Endothelial cell of umbilical vein (primary cell): ENCODE measurements around the gene CACHD1. TPM values are rescaled to one million over a fixed set of nuclear protein-coding genes. Genes with fewer than 3 reads are reported as not detected.

Source experiments
- BruUV-seq: library from RNA; stranded (reverse); fragments of 400-500 nt; replicated peaks from 2 replicates; lab custom pipeline; 2021; lab: Mats Ljungman, UMichigan
- CTCF ChIA-PET: fragments of 300-600, 350-600 bp; sonication (Branson Sonifier 250); formaldehyde crosslinking; loops from one replicate; lab custom pipeline; 2021; ENCODE audit warnings: antibody characterized with exemption, inconsistent platforms; lab: Charles Lee
- POLR2A ChIA-PET: fragments of 300-600, 350-600 bp; sonication (Branson Sonifier 250); formaldehyde crosslinking; loops from one replicate; lab custom pipeline; 2021; ENCODE audit warnings: antibody characterized with exemption, inconsistent platforms; lab: Charles Lee
- DNase-seq: peaks from one replicate; pipeline ENCODE4 v3.0.0-alpha.2; 2011; ENCODE audit warnings: low read depth, low spot score
- FAIRE-seq: peaks from 2 replicates; lab custom pipeline; 2011; peaks lifted over from hg19 to GRCh38; lab: Jason Lieb, UNC
- H2AFZ ChIP-seq: 2 replicates; pipeline ENCODE4 v1.6.0; 2012; ENCODE audit warnings: low read depth, low read length, control low read depth, inconsistent platforms
- H3K27ac ChIP-seq: 2 replicates; pipeline ENCODE4 v1.5.1; 2011; ENCODE audit warnings: low read depth, mild to moderate bottlenecking, control low read depth, low read length, moderate library complexity; ENCODE audit not compliant: insufficient read depth
- H3K27me3 ChIP-seq, 2 experiments: 2 replicates each; pipeline versions ENCODE4 v1.6.0 to v1.6.1; 2011; ENCODE audit warnings: low read length in 2 of 2, mixed read lengths in 1 of 2; ENCODE audit not compliant: control insufficient read depth in 2 of 2, insufficient read depth in 2 of 2
- H3K36me3 ChIP-seq, 2 experiments: 2 replicates in 1 of 2; 3 replicates in 1 of 2; pipeline ENCODE4 v1.5.1; 2011; ENCODE audit warnings: low read length in 2 of 2, mild to moderate bottlenecking in 1 of 2, moderate library complexity in 1 of 2; ENCODE audit not compliant: control insufficient read depth in 2 of 2, insufficient read depth in 2 of 2; ENCODE audit errors: extremely low read depth in 1 of 2
- H3K4me1 ChIP-seq: 3 replicates; pipeline ENCODE4 v1.5.1; 2011; ENCODE audit warnings: mild to moderate bottlenecking, low read length; ENCODE audit not compliant: control insufficient read depth, insufficient read depth; ENCODE audit errors: extremely low read depth
- H3K4me2 ChIP-seq: 2 replicates; pipeline ENCODE4 v1.6.1; 2011; ENCODE audit warnings: low read length, control low read depth, mixed read lengths; ENCODE audit not compliant: insufficient read depth
- H3K4me3 ChIP-seq, 3 experiments: fragments of 200-600 bp in 1 of 3; sonication (generic), shearing (Covaris generic) in 1 of 3; replicated peaks in 1 of 3; 2 replicates each; pipeline ENCODE4 v1.5.1; 2011 to 2016; ENCODE audit warnings: control low read depth in 3 of 3, low read length in 3 of 3, mild to moderate bottlenecking in 2 of 3, inconsistent platforms in 1 of 3, low read depth in 1 of 3, moderate library complexity in 1 of 3; ENCODE audit not compliant: insufficient read depth in 1 of 3
- H3K79me2 ChIP-seq: 2 replicates; pipeline ENCODE4 v1.6.0; 2012; ENCODE audit warnings: low read length, inconsistent platforms; ENCODE audit not compliant: control insufficient read depth, insufficient read depth
- H3K9ac ChIP-seq: replicated peaks from 2 replicates; pipeline ENCODE3; 2011; ENCODE audit warnings: low read length, control low read depth; ENCODE audit not compliant: insufficient read depth; ENCODE audit errors: extremely low read depth
- H3K9me1 ChIP-seq: replicated peaks from 3 replicates; pipeline ENCODE4 v1.6.0; 2011; ENCODE audit warnings: mild to moderate bottlenecking, low read length; ENCODE audit not compliant: control insufficient read depth, insufficient read depth; ENCODE audit errors: extremely low read depth
- H3K9me3 ChIP-seq: replicated peaks from 2 replicates; pipeline ENCODE4 v1.5.1; 2012; ENCODE audit warnings: low read length, inconsistent platforms; ENCODE audit not compliant: control insufficient read depth, insufficient read depth
- H4K20me1 ChIP-seq: replicated peaks from 2 replicates; pipeline ENCODE3; 2011; ENCODE audit warnings: mild to moderate bottlenecking, low read length; ENCODE audit not compliant: control insufficient read depth, insufficient read depth; ENCODE audit errors: extremely low read depth
- EZH2 ChIP-seq: IDR thresholded peaks from 2 replicates; pipeline ENCODE4 v1.6.1; 2012; ENCODE audit warnings: borderline replicate concordance, low read depth, mild to moderate bottlenecking, moderate library complexity, low read length, inconsistent platforms; ENCODE audit not compliant: severe bottlenecking
- FOS ChIP-seq: IDR thresholded peaks from 2 replicates; pipeline ENCODE4 v1.6.1; 2011; ENCODE audit warnings: mild to moderate bottlenecking, low read length, moderate library complexity, borderline replicate concordance; ENCODE audit not compliant: insufficient read depth
- GATA2 ChIP-seq: IDR thresholded peaks from 2 replicates; pipeline ENCODE4 v1.7.0; 2011; ENCODE audit warnings: low read depth, mild to moderate bottlenecking, moderate library complexity, mixed read lengths, low read length; ENCODE audit not compliant: insufficient read length, insufficient read depth
- JUN ChIP-seq: IDR thresholded peaks from 2 replicates; pipeline ENCODE4 v1.6.1; 2011; ENCODE audit warnings: borderline replicate concordance, low read depth; ENCODE audit not compliant: insufficient read length, insufficient read depth
- MYC ChIP-seq: IDR thresholded peaks from one replicate; pipeline ENCODE4 v1.6.1; 2011; ENCODE audit warnings: mild to moderate bottlenecking, low read depth, low read length
- POLR2A ChIP-seq: IDR thresholded peaks from 2 replicates; pipeline ENCODE4 v1.6.1; 2012; ENCODE audit warnings: low read depth, mild to moderate bottlenecking, control low read depth, low read length
- POLR2AphosphoS5 ChIP-seq: IDR thresholded peaks from 2 replicates; pipeline ENCODE4 v1.6.1; 2012; ENCODE audit warnings: low read depth, mild to moderate bottlenecking, control low read depth, low read length, moderate library complexity; ENCODE audit not compliant: insufficient read depth
- dilution Hi-C: fragments of 300-500 bp; cut with MboI; formaldehyde crosslinking; loops from one replicate; pipeline ENCODE4 v1.15.0; 2019; ENCODE audit warnings: low sequenced_read_pairs; ENCODE audit not compliant: extremely low pct_ligation_motif_present
- intact Hi-C: fragments of 100-400 bp; cut with micrococcal nuclease; formaldehyde crosslinking; loops from one replicate; pipeline ENCODE4 v1.10.0; 2022
- polyA plus RNA-seq, 4 experiments: library from polyadenylated mRNA; depleted of rRNA in 3 of 4; stranded (reverse) in 3 of 4; unstranded in 1 of 4; fragments of >200 nt; gene quantifications; 2 replicates each; pipeline versions ENCODE4 v1.2.1 to v1.2.3, GENCODE V29; 2011 to 2012; ENCODE audit warnings: missing spikeins in 1 of 4
- total RNA-seq: library from RNA; stranded (reverse); gene quantifications from 2 replicates; pipeline ENCODE4 v1.2.3, GENCODE V29; 2021
- TF ChIP-seq, protein P1 (sequence below): IDR thresholded peaks from 2 replicates; pipeline ENCODE4 v1.6.1; 2011; ENCODE audit not compliant: insufficient read depth, insufficient read length
- TF ChIP-seq, protein P2 (sequence below), 2 donors: IDR thresholded peaks; 1 replicate in 1 of 2; 2 replicates in 1 of 2; pipeline ENCODE4 v1.5.1; 2011; ENCODE audit warnings: low read length in 2 of 2, mild to moderate bottlenecking in 2 of 2, moderate library complexity in 2 of 2, control low read depth in 1 of 2, inconsistent platforms in 1 of 2, low read depth in 1 of 2; ENCODE audit not compliant: insufficient read depth in 1 of 2; ENCODE audit errors: extremely low read depth in 1 of 2

Gene CACHD1
- total and polyA plus RNA-seq, 2 donors (not counting 3 experiments of a cell fraction or from before 2014, with no cell fraction given): 3.6 to 9.3 TPM

GRCh38 chr1:64470665-64471217, 812 bp downstream of the CACHD1 start:
- Histone ChIP-seq H3K4me2 (peak overlapping the region; percentile 87), H4K20me1 (no peaks in the 10 kb centered on the region), H2AFZ (peak overlapping the region; percentile 98), H3K27me3 (peaks cover 2 to 4% of the 10 kb centered on the region in 2 experiments), H3K4me3 (peak overlapping the region; percentile 53 to 83 (median 60)), H3K36me3 (no peaks in the 10 kb centered on the region), H3K9ac (peak overlapping the region; percentile 73), H3K4me1 (peaks cover 27% of the 10 kb centered on the region), H3K9me1 (no peaks in the 10 kb centered on the region), H3K79me2 (peaks cover 4% of the 10 kb centered on the region), H3K27ac (peak overlapping the region; percentile 48), H3K9me3 (no peaks in the 10 kb centered on the region)
- CTCF ChIA-PET: interaction anchor here (0.9 kb wide), 1 partner anchor 352 kb away, joined by 4 read pairs; no protein-coding TSS in a partner anchor
- intact Hi-C loops: loop anchor here (1.0 to 2.0 kb wide), 9 partner anchors 9 to 354 kb away; no protein-coding TSS in a partner anchor
- FAIRE-seq: no peak
- POLR2A ChIA-PET: interaction anchor here (0.7 kb wide), 1 partner anchor 60 kb away, joined by 3 read pairs; no protein-coding TSS in a partner anchor
- no TSS peak for BruUV-seq
- peak; percentile 46 for DNase-seq
- dilution Hi-C loops: no loop called here
- TF ChIP-seq JUN: no peak
- no peak for TF ChIP-seq POLR2AphosphoS5
- TF ChIP-seq MYC: no peak
- TF ChIP-seq, protein P1, sequence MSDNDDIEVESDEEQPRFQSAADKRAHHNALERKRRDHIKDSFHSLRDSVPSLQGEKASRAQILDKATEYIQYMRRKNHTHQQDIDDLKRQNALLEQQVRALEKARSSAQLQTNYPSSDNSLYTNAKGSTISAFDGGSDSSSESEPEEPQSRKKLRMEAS: no peak
- TF ChIP-seq, protein P2, sequence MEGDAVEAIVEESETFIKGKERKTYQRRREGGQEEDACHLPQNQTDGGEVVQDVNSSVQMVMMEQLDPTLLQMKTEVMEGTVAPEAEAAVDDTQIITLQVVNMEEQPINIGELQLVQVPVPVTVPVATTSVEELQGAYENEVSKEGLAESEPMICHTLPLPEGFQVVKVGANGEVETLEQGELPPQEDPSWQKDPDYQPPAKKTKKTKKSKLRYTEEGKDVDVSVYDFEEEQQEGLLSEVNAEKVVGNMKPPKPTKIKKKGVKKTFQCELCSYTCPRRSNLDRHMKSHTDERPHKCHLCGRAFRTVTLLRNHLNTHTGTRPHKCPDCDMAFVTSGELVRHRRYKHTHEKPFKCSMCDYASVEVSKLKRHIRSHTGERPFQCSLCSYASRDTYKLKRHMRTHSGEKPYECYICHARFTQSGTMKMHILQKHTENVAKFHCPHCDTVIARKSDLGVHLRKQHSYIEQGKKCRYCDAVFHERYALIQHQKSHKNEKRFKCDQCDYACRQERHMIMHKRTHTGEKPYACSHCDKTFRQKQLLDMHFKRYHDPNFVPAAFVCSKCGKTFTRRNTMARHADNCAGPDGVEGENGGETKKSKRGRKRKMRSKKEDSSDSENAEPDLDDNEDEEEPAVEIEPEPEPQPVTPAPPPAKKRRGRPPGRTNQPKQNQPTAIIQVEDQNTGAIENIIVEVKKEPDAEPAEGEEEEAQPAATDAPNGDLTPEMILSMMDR (IDR thresholded peaks at IDR 0.05; ENCODE audit: extremely low read depth in 1 of 2, insufficient read depth in 1 of 2, low read depth in 1 of 2, low read length in 2 of 2): no peak
- no peak for TF ChIP-seq POLR2A
- no peak for TF ChIP-seq GATA2
- TF ChIP-seq EZH2: no peak
- TF ChIP-seq FOS: no peak
